GM11168 (cell line): ENCODE data around the gene TBX15.

Experiments
- in situ Hi-C: fragments of 300-500 bp; cut with MboI; formaldehyde crosslinking; loops from one replicate; pipeline ENCODE4 v1.12.0; 2022; ENCODE audit warnings: low sequenced_read_pairs; ENCODE audit not compliant: unreplicated experiment

TBX15 gene

DNA sequence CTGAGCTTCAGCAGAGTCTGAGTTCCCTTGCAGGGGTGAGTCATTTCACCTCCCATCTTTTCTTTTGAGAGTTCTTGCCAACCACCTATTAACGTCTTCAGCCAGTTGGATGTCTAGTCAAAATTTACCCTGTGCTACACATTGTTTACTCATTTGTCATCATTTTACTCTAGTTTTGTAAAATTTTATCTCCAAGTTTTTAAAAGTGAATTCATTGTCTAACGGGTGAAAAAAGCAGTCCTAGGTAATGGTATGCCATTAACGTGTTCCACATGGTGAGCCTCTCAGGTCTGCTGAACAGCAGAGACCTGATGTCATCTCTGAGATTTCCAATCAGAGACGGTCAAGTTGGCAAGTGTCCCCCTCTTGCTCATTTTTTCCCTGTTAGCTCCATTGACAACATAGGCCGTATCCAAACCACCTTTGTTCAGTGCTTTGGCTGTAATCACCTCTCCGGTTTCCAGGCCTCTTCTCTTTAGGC, 85.4 kb downstream of the TBX15 start:
- in situ Hi-C loops, result no loop called here

DNA sequence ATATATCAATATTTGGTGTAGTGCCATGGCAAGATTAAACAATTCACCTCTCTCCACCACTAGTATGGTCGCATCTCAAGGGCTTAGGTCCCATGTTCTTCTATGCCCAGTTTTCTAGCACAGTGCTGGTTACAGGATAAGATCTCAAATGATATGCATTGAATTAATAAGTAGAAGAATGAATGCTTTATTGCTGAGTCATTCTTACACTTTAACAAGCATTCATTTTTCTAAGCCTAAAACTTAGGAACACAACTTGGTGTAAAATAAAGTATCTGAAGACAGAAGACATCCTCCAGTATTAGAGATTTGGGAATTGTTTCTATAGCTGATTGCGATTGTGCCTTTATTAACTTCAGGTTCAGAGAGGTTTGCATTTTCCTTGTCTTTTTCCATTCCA, 85.8 kb downstream of the TBX15 start:
- in situ Hi-C loops, result no loop called here

DNA sequence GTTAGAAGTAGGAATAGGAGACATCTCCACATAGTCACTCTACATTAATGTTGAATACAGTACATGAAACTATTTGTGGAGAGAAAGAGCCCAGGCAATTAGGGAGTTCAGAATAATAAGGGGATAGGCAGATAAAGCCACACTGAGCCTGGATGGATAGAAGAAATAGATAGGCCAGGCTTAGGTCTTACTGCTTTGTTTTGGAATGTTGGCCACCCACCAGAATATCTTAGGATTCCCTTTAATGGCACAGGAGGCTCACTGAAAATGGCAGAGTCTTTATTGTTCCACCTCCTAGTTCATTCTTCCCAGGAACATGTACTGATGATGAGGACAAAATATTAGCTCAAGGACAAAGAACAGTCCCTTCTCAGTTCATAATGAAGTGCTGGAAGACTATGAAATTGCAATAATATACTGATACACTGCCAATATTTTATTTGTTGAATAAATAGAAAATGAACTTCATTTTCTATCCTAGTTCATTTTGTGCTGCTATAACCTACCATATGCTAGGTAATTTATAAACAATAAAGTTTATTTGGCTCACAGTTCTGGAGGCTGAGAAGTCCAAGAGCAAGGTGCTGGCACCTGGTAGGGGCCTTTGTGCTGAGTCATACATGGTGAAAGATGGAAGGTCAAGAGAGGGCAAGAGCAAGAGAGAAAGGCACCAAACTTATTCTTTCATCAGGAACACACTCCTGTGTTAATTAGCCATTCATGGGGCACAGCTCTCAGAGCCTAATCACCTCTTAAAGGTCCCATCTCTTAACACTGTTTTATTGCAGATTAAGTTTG, 87.3 kb downstream of the TBX15 start:
- in situ Hi-C loops, result no loop called here

DNA sequence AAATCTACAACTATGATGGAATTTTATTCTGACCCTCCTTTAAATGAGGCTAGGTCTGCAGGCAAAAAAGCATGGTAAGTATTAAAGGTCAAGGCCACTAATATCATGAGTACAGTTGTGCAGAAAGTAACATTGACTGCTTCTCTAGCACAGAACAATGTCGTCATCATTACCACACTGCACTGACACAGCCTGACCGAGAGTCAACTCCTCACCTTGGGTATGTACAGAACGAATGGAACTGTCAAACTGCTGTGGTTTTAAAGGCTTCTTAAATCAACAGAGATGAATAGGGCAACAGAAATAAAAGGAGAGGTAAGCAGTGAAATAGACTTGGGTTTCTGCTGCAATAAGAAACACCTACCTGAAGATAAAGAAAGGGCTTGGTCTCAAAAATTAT, 88.8 kb downstream of the TBX15 start:
- in situ Hi-C loops, result no loop called here

DNA sequence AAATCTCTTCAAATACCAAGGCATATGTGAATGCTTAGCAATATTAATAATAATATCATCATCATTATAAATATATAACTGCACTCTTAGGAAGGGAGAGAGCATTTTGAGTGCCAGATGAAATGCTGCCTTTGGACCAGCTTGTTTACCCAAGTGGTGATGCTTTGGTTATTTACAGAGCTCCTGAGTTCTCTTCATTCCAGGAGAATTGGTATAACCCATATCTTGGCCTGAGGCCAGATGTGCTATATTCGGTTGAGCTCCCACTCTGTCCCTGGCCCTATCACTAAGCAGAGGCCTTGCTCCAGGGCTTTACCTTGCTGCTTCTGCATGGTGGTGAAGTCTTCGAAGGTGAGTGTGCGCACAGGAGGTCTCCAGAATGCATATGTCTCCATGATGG, 89.4 kb downstream of the TBX15 start:
- in situ Hi-C loops, result no loop called here

DNA sequence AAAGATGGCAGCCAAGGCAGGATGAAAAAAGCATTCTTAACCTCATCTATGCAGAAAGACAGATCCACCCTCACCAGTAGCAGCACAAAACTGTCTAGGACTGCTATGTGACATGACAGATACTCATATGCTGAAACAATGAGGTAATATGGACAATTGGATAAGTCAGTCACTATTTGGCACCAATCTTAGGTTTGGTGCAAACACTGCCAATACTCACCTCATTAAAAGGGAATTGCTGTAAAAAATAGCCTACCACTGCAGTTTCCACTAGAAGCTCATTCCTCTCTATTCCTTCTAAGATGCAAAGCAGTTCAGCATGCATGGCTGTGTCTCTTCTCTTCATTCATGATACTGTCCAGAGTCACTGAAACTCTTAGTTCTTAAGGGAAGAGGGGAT, 91.7 kb downstream of the TBX15 start:
- in situ Hi-C loops, result no loop called here

DNA sequence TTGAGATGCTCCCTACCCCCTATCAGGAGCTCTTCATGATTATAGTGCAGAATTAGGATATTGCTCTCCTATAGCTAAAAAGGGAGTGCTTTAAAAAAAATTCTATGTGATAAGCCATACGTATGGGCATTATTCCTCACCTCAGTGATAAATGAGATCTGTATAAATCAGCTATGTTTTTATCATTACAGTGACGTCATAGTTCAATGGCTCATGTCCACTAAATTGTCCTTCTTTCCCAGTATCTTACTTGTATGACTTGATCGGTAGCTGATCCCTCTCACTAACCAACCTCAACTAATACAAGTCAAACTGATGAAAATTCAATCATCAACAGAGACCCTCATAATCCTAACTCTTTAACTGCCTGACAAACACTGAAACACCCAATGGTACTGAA, 93.3 kb downstream of the TBX15 start:
- in situ Hi-C loops, result no loop called here

DNA sequence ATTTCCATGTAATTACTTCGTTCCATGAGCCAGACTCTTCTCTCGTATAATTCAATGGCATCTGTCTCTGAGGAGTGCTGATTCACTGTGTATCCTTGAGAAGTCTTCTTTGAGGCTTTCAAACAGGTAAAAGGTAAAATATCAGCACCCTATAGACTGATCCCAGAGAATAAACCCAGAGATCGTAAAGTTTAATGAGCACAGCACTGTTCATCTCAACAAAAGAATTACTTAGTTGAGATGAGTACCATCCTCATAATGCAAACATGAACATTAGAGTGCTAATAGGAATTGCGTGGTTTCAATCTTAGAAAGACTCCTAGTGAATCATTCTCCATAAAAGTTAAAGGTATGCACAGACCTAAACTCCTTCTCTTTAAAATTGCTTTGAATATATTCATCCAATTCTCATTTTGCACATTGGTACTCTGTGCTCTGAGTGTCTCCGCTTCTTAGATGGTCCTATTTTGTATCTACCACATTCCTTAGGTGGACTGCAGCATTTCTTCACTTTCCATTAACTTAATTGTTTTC, 97.2 kb downstream of the TBX15 start:
- in situ Hi-C loops, result no loop called here

DNA sequence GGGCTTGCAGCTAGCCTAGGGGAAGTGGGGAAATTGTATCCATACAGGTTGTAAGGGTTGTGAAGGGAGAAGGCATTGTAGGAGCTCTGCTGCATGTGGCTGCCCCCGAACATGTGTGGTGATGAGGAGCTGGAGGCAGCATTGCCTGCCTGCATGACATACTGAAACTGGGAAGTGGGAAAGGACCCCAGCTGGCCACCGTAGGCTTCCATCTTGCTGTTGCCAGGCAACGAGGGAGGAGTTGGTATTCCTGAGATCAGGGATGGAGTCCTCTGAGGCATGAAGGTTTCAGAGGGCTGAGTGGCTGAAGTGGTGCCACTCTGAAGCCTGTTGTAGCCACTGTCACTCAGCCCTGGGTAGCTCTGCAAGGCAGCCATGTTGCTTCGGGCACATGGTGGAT, 103.2 kb downstream of the TBX15 start:
- in situ Hi-C loops, result no loop called here

DNA sequence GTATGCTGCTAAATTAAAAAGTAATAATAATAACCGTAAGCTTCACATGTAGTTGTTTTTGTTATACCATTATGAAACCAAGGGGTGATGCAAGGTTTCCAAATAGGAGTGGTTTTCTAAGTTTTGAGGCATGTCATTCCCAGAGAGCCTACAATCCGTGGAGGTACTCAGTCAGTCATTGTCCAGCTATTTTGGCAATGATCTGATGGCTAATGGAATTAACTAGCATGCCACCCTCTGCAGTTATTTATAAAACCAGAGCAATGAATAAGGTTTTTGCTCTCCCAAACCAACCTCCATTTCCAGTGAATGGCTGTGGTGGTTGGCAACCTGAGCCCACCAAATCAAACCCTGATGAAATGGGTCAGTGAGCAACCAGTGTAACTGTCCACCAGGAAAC, 106.4 kb downstream of the TBX15 start:
- in situ Hi-C loops, result no loop called here

DNA sequence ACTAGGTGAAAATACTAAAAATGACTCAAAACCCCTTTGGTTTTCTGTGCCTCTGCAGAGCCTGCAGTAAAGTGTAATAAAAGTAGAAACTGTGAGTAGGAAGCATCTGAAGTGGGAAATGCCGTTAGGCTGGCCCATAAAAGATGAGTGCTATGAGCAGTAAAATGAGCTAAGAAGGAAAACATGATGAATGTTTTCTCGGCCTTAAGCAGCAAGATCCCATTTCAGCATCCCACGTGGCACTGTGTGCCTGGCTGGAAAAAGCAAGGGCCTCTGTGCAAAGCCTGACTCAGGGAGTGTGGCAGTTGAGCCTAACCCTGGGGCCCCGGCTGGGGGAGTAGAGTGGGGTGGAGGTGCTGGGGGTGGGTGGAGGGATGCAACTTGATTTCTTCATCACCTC, 109.5 kb downstream of the TBX15 start:
- in situ Hi-C loops, result no loop called here

DNA sequence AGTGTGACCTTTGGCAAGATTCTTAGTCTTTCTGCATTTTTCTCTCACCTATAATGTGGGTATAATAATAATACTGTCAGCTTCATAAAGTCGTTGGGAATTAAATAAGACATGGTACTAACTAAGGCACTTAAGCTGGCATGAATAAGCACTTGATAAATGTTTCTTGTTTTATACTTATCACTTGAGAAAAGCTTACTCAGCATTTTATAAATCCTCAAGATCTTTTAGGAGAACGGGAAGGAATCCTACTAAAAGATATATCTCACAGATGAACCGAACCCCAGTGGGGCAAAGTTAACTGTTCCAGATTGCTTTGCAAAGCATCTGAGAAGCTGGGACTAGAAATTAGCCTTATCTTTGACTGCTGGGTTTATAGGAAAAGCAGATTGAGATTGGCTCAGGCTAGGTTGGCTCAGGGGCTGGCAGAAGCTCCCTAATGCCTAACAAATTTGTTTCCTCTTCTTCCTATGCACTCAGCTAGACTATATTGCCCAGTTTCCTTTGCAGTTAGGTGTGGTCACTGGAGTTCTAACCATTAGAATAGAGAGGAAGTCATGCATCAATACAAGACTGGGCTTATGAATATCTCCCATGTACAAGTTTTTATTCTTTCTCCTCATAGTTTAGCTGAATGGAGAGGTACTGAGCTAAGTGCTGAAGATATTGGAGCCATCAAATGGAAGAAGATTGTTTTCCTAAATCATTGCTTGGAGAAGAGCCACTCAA, 110.3 kb downstream of the TBX15 start:
- in situ Hi-C loops, result no loop called here

DNA sequence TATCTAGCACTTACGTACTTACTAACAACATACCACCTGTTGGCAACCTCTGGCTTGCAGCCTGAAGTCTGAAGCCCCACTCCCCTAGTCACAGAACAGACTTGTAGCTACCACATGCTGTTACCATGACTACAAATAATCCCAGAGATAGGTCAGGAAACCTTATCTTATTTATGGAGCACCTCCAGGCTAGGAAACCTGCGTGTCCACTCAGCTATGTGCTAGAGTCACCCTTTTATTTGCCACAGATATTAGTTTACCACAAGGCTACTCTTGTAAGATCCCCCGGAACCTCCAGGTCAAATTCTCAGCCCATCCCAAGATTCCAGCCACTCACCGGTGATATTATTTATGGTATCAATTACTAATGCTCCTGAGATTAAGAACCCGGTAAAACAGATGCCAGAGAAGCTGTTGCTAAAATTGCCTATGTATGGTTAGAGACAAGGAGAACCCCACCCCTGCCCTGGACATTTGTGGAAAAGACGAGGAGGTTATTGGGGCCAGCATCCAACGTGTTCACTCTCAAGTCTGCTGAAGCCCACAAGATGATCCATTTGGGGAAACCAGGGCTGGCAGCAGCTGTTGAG, 116.5 kb downstream of the TBX15 start:
- in situ Hi-C loops, result no loop called here

DNA sequence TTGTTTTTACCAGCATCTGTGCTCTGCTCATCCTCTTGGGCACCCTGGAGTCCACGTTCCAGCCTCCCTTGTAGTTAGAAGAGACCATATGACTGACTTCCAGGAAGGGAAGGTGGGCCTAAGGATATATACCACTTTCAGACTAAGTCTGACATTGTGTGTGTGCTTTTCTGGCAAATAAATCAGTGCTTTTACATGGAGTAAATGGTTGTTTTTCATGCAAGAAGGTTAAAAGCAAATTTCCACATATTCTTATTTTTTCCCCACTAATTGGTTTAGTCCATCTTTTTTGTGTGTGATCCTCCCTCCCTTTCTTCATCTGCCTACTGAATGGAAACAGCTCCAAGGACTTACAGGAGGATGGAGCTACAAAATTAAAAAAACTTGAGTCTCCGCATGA, 119.8 kb downstream of the TBX15 start:
- in situ Hi-C loops, result no loop called here

DNA sequence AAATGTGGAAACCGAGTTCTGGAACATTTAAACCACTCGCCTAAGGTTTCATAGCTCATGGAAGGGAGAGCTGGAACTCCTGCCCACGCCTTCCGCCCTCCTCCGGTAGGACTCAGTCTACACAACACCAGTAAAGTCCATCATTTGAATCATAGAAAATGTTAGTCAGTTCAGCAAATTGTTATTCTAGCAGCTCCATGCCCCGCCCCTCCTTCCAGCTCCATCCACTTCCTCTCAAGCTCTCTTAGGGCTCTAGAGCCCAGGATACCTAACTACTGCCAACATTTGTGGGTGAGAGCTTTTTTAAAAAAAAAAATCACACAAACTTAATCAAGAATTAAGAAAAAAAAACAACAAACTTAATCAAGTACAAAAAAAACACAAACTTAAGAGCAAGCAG, 121.8 kb downstream of the TBX15 start:
- in situ Hi-C loops, result no loop called here

DNA sequence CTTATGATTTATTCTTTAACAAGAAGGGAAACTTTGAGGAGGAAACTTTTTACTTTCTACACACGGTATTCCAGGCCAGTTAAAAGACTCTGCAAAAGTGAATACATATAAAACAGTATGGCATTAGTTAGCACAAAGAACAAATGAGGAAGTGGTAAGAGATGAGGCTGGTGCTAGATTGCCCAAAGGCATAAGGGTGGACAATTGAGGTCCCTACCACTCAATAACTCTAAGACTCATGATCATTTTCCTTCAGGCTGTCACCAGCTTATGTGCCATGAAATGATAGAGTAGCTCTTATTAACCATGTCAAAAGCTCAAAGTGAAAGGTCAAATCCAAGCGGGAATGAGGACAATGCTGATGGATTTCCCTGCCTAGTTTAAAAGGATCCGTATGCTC, 124.5 kb downstream of the TBX15 start:
- in situ Hi-C loops, result no loop called here

DNA sequence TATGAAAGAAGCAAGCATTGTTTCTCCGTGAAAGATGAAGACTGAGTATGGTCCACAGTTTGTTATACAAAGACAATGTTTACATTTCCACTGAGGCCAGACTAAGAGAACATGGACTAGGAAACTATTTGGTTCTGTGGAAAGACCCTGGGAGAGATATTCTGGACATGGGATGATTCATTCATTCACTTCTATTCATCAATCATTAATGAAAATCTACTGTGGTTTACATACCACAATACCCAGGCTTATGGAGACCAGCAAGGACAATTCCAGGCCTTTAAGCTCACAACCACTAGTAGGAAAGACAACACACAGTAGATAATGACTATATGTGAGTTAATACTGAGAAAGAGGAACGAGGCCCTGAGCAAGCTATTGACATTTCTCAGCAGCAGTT, 125.4 kb downstream of the TBX15 start:
- in situ Hi-C loops, result no loop called here

DNA sequence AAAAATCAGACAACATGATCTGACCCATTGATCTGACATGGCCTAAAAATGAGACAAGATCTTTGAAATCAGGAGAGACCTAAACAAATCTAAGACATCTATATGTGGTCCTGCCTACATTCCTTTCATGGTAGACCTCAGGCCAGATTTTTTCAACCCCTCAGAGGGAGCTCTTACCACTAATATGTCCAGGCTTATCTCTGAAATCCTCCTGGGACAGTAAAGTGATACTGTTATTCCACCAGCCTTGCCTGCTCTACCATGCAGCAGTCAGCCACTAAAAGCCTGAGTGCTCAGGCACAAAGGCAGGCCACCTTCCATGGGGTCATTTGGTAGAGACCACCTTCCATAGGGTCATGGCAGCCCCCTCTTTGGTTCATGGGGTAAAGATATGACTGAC, 126.9 kb downstream of the TBX15 start:
- in situ Hi-C loops, result no loop called here

DNA sequence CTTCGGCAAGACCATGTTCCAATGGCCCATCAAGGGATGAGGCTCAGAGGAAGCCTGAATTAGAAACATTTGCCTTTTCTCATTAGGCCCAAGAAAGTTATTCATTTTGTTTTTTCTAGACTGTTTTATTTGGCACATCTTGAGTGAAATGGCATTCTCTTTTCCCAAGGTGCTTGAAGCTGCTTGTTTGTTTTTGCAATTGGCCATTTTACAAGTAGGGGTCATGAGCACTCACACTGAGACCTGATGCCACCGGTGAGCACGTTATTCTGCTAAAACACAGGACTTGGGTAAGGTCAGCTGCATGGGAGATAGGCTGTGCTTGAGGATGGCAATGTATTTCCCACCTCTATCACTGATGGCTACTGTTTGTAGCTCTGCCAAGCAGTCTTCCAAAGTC, 128.1 kb downstream of the TBX15 start:
- in situ Hi-C loops, result no loop called here

DNA sequence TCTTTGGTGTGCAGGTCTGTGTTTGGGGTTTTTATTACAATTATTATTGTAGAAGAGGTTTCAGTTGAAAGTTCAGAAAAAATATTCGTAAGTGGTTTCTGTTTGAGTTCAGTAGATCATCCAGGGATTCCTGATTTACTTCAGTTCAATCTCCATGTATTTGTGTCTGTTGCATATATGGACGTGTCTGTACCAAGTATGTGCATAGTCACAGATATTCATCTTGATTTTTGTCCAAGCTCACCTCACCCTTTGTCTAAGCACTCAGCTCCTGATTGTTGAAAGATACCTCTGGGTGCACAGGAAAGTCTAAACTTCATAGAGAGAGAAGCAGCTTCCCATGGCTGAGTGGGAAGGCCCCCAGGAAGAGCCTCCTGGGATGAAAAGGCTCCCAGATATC, 141.7 kb downstream of the TBX15 start:
- in situ Hi-C loops, result no loop called here
